Astrocyte (in vitro differentiated cells and primary cell): ENCODE measurements around the gene PRIM1. TPM values are rescaled to one million over a fixed set of nuclear protein-coding genes. Genes with fewer than 3 reads are reported as not detected.

Experiments
- DNase-seq: peaks from one replicate; pipeline ENCODE4 v3.0.0-alpha.2; 2010; ENCODE audit warnings: low read depth
- FAIRE-seq: peaks from 2 replicates; lab custom pipeline; 2011; peaks lifted over from hg19 to GRCh38; lab: Jason Lieb, UNC
- H2AFZ ChIP-seq: 2 replicates; pipeline ENCODE4 v1.6.0; 2012; ENCODE audit warnings: low read depth, low read length, inconsistent platforms
- H3K27ac ChIP-seq: 2 replicates; pipeline ENCODE4 v1.5.1; 2011; ENCODE audit warnings: low read depth, low read length, inconsistent platforms
- H3K27me3 ChIP-seq: 2 replicates; pipeline ENCODE4 v1.6.0; 2011; ENCODE audit warnings: low read length, inconsistent platforms; ENCODE audit not compliant: insufficient read depth
- H3K36me3 ChIP-seq: 2 replicates; pipeline ENCODE4 v1.5.1; 2011; ENCODE audit warnings: low read length, inconsistent platforms; ENCODE audit not compliant: insufficient read depth
- H3K4me1 ChIP-seq: 2 replicates; pipeline ENCODE4 v1.5.1; 2011; ENCODE audit warnings: low read length, inconsistent platforms; ENCODE audit not compliant: insufficient read depth
- H3K4me2 ChIP-seq: 2 replicates; pipeline ENCODE4 v1.6.0; 2012; ENCODE audit warnings: low read length, inconsistent platforms
- H3K4me3 ChIP-seq: 2 replicates; pipeline ENCODE4 v1.5.1; 2011; ENCODE audit warnings: low read depth, mild to moderate bottlenecking, low read length, inconsistent platforms; ENCODE audit not compliant: insufficient read depth
- H3K79me2 ChIP-seq: 2 replicates; pipeline ENCODE4 v1.6.0; 2012; ENCODE audit warnings: mild to moderate bottlenecking, low read length, inconsistent platforms; ENCODE audit not compliant: insufficient read depth
- H3K9ac ChIP-seq: 2 replicates; pipeline ENCODE4 v1.6.0; 2012; ENCODE audit warnings: mild to moderate bottlenecking, low read length, inconsistent platforms
- H3K9me3 ChIP-seq: 2 replicates; pipeline ENCODE4 v1.5.1; 2012; ENCODE audit warnings: low read depth, mild to moderate bottlenecking, low read length, inconsistent platforms; ENCODE audit not compliant: insufficient read depth
- H4K20me1 ChIP-seq: 2 replicates; pipeline ENCODE4 v1.6.0; 2012; ENCODE audit warnings: low read length, inconsistent platforms; ENCODE audit not compliant: insufficient read depth
- H3K27ac Mint-ChIP-seq: one replicate; pipeline ENCODE4 v1.8.0; 2021; ENCODE audit warnings: mild to moderate bottlenecking, mixed read lengths; ENCODE audit not compliant: unreplicated experiment
- H3K27me3 Mint-ChIP-seq: one replicate; pipeline ENCODE4 v1.8.0; 2021; ENCODE audit warnings: low read depth, mixed read lengths; ENCODE audit not compliant: unreplicated experiment
- H3K36me3 Mint-ChIP-seq: one replicate; pipeline ENCODE4 v1.8.0; 2021; ENCODE audit warnings: low read depth, mixed read lengths; ENCODE audit not compliant: unreplicated experiment
- H3K4me1 Mint-ChIP-seq: one replicate; pipeline ENCODE4 v1.8.0; 2021; ENCODE audit warnings: low read depth, mixed read lengths; ENCODE audit not compliant: unreplicated experiment
- H3K4me3 Mint-ChIP-seq: one replicate; pipeline ENCODE4 v1.8.0; 2021; ENCODE audit warnings: mild to moderate bottlenecking, moderate library complexity, mixed read lengths; ENCODE audit not compliant: unreplicated experiment
- H3K9me3 Mint-ChIP-seq: one replicate; pipeline ENCODE4 v1.8.0; 2021; ENCODE audit warnings: mild to moderate bottlenecking, mixed read lengths; ENCODE audit not compliant: unreplicated experiment
- EZH2 ChIP-seq: IDR thresholded peaks from 2 replicates; pipeline ENCODE4 v1.6.1; 2012; ENCODE audit warnings: mild to moderate bottlenecking, low read length, inconsistent platforms; ENCODE audit not compliant: insufficient read depth
- total RNA-seq: library from RNA; stranded (reverse); gene quantifications from 2 replicates; pipeline ENCODE4 v1.2.1, GENCODE V29; 2021
- TF ChIP-seq, protein P1 (sequence below): IDR thresholded peaks from 2 replicates; pipeline ENCODE4 v1.5.1; 2011; ENCODE audit warnings: low read depth, mild to moderate bottlenecking, inconsistent platforms, low read length, moderate library complexity; ENCODE audit not compliant: insufficient read depth

The PRIM1 gene
- total RNA-seq, 1 donor from 2014 or later, result 2.6 TPM

- no peak for FAIRE-seq
- no peaks in the 10 kb centered on the region for H3K27me3 Mint-ChIP-seq
- H3K9ac ChIP-seq, result no peak overlapping the region
- no peak overlapping the region for H3K4me3 Mint-ChIP-seq
- no peak overlapping the region for H3K4me3 ChIP-seq
- DNase-seq, result no peak
- no peak overlapping the region for H3K27ac ChIP-seq
- H2AFZ ChIP-seq, result no peak overlapping the region
- peaks cover 2% of the 10 kb centered on the region for H3K9me3 Mint-ChIP-seq
- no peaks in the 10 kb centered on the region for H3K9me3 ChIP-seq
- H3K79me2 ChIP-seq, result no peaks in the 10 kb centered on the region
- H3K4me1 ChIP-seq, result no peaks in the 10 kb centered on the region
- TF ChIP-seq EZH2, result no peak
- TF ChIP-seq, protein P1, sequence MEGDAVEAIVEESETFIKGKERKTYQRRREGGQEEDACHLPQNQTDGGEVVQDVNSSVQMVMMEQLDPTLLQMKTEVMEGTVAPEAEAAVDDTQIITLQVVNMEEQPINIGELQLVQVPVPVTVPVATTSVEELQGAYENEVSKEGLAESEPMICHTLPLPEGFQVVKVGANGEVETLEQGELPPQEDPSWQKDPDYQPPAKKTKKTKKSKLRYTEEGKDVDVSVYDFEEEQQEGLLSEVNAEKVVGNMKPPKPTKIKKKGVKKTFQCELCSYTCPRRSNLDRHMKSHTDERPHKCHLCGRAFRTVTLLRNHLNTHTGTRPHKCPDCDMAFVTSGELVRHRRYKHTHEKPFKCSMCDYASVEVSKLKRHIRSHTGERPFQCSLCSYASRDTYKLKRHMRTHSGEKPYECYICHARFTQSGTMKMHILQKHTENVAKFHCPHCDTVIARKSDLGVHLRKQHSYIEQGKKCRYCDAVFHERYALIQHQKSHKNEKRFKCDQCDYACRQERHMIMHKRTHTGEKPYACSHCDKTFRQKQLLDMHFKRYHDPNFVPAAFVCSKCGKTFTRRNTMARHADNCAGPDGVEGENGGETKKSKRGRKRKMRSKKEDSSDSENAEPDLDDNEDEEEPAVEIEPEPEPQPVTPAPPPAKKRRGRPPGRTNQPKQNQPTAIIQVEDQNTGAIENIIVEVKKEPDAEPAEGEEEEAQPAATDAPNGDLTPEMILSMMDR, result no peak
- H3K27me3 ChIP-seq, result no peaks in the 10 kb centered on the region
- no peaks in the 10 kb centered on the region for H3K4me1 Mint-ChIP-seq
- H3K27ac Mint-ChIP-seq, result no peak overlapping the region
- H4K20me1 ChIP-seq, result no peaks in the 10 kb centered on the region
- H3K36me3 Mint-ChIP-seq, result no peaks in the 10 kb centered on the region
- no peak overlapping the region for H3K4me2 ChIP-seq
- H3K36me3 ChIP-seq, result no peaks in the 10 kb centered on the region
Measured at GRCh38 chr12:56775638-56776037, 23.5 kb upstream of the PRIM1 start.

DNA sequence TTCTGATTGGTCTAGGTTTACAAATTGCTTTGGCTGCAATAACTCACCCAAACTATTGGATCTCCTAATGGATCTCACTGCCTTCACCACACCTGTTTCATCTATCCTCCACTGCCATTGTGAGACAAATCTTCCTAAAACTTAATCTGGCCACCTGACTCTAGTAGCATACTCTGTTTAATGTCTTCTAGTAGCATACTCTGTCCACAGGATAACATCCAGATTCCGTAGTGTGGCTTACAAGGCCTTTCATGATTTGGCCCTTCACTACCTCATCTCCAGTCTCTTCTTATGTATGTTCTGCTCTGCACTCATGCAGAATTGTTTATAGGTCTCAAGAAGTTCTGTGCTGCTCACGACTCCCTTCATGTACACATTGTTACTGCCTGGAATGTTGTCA is 21.0 kb upstream of the PRIM1 start:
- Mint-ChIP-seq H3K27me3 (no peaks in the 10 kb centered on the region), H3K9me3 (peaks cover 2% of the 10 kb centered on the region), H3K4me3 (no peak overlapping the region), H3K4me1 (peaks cover 4% of the 10 kb centered on the region), H3K36me3 (no peaks in the 10 kb centered on the region), H3K27ac (no peak overlapping the region)
- Histone ChIP-seq H4K20me1 (no peaks in the 10 kb centered on the region), H3K4me3 (no peak overlapping the region), H3K27ac (no peak overlapping the region), H3K9ac (no peak overlapping the region), H3K36me3 (no peaks in the 10 kb centered on the region), H3K79me2 (no peaks in the 10 kb centered on the region), H3K9me3 (no peaks in the 10 kb centered on the region), H3K27me3 (no peaks in the 10 kb centered on the region), H3K4me2 (no peak overlapping the region), H2AFZ (no peak overlapping the region), H3K4me1 (no peaks in the 10 kb centered on the region)
- TF ChIP-seq, protein P1, result no peak
- TF ChIP-seq EZH2, result no peak
- no peak for FAIRE-seq
- DNase-seq, result no peak

DNA sequence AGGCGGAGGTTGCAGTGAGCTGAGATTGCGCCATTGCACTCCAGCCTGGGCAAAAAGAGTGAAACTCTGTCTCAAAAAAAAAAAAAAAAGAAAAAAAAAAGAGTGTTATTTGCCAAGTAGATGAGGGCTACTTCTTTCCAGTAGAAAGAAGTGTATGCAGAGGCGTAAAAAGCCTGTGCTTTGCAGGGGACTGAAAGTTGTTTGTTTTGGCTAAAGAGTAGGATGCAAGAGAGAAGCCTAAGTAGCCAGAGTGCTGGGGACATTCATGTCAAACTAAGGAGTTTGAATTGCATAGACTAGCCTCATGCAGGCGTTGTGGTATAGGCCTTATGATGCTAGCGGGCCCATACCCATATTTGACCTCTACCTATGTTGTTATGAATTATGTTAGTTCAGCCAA is 20.5 kb upstream of the PRIM1 start:
- H3K4me2 ChIP-seq, result no peak overlapping the region
- no peak overlapping the region for H3K27ac ChIP-seq
- peaks cover 4% of the 10 kb centered on the region for H3K4me1 Mint-ChIP-seq
- no peak overlapping the region for H3K27ac Mint-ChIP-seq
- no peak overlapping the region for H3K4me3 Mint-ChIP-seq
- no peaks in the 10 kb centered on the region for H3K27me3 Mint-ChIP-seq
- H3K36me3 Mint-ChIP-seq, result no peaks in the 10 kb centered on the region
- H3K9ac ChIP-seq, result no peak overlapping the region
- no peak for TF ChIP-seq EZH2
- TF ChIP-seq, protein P1, result no peak
- H3K4me3 ChIP-seq, result no peak overlapping the region
- no peaks in the 10 kb centered on the region for H3K4me1 ChIP-seq
- H3K79me2 ChIP-seq, result no peaks in the 10 kb centered on the region
- H2AFZ ChIP-seq, result no peak overlapping the region
- no peaks in the 10 kb centered on the region for H3K36me3 ChIP-seq
- H4K20me1 ChIP-seq, result no peaks in the 10 kb centered on the region
- peaks cover 2% of the 10 kb centered on the region for H3K9me3 Mint-ChIP-seq
- no peaks in the 10 kb centered on the region for H3K27me3 ChIP-seq
- DNase-seq (no peak), FAIRE-seq (no peak)
- H3K9me3 ChIP-seq, result no peaks in the 10 kb centered on the region
